ENCODE measurements around the gene RPL9.
"Not testable (repeated sequence)": the region's sequence is repeated elsewhere in the genome, so short reads cannot be mapped to it uniquely, and the experiment has no call there.

Gene RPL9

DNA sequence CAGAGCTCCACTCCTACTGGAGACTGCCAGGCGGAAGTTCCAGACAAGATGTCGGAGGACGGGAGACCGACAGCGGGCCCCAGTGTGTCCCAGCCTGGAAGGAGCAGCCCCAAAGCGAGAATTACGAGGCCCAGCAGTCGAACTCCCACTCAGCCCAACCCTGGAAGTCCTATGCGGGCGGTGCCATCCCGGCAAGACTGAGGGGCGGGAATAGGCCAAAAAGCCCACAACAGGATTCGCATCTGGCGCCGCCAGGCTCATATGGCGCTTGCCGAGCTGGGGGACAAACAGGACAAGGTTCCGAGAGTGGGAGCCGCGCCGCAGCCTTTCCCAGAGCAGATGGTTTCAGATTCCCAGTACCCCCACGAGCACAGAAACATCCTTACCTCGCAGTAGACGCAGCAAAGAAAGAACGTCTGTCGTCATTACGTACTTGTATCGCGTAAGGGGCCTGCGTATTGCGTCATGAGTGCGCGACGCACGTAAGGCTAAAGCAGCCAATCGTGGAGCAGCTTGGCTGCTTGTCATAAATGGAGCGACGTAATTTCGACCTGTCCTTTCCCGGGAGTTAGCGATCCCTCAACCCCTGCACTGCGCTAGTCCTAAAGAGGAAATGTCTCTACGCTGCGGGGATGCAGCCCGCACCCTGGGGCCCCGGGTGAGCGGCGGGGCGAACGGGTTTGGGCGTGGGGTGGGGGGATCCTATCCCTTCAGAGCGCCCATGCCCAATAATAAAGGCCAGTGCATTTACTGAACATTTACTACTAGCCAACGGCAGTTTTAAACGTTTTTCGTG, at the start of gene RPL9, which contains the start of gene LIAS:
Gene RPL9 (minus strand): TSS at position 418 of the 796 bp plus-strand sequence. CDS start 483 bp downstream, outside the sequence.
Gene LIAS (plus strand): TSS at position 552 of the 796 bp plus-strand sequence. CDS start 62 bp downstream, at position 614.
- peak; percentile 79 for TF ChIP-seq Cebpa-rat (IDR thresholded peaks at IDR 0.05)
- Histone ChIP-seq H3K9ac (peak within 1 kb of the TSS; percentile 95), H3K27me3 (no peaks in the 10 kb centered on the region), H3K36me3 (peaks cover 63% of the 10 kb centered on the region), H3K27ac (peak within 1 kb of the TSS; percentile 97), H4K20me1 (peaks cover 44% of the 10 kb centered on the region), H3K4me3 (peak within 1 kb of the TSS; percentile 78), H3K9me3 (no peaks in the 10 kb centered on the region), H3K4me2 (peak within 1 kb of the TSS; percentile 85), H3K4me1 (peaks cover 35% of the 10 kb centered on the region)

DNA sequence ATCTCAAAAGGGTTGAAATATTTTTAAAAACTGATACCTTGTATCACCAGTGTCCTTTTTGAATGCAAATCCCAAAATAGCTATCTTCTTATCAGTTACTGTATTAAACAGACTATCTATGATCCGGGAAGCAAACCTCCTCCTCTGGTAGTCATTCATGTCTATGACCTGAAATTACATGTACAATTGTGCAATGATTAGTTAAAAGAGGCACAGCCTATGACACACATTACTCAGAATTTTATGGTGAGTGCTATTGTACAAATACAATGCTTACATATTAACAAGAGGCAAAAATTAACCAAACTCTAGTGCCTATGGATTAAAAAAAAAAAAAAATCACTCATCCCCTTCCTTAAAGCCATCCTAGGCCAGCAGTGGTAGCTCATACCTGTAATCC, 46.9 kb upstream of the RPL9 start:
- H3K27me3 ChIP-seq: no peaks in the 10 kb centered on the region
- no peaks in the 10 kb centered on the region for H4K20me1 ChIP-seq
- peaks cover 96% of the 10 kb centered on the region for H3K36me3 ChIP-seq
- no peak overlapping the region for H3K9ac ChIP-seq
- H3K9me3 ChIP-seq: no peaks in the 10 kb centered on the region
- no peak overlapping the region for H3K4me2 ChIP-seq
- no peak overlapping the region for H3K27ac ChIP-seq
- no peak for TF ChIP-seq Cebpa-rat (IDR thresholded peaks at IDR 0.05)
- no peak overlapping the region for H3K4me3 ChIP-seq
- no peaks in the 10 kb centered on the region for H3K4me1 ChIP-seq

DNA sequence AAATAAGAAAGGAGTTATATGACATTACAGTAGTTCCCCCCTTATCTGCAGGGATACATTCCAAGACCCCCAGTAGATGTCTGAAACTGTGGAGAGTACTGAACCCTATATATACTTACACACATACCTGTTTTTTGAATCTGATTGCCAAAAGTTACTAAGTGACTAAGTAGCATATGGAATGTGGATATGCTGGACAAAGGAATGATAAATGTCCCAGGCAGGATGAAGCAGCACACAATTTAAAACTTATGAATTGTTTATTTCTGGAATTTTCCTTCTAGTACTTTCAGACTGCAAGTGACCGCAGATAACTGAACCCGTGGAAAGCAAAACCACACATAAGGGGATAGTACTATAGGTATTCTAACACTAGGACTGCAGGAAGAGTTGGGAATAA, 45.8 kb upstream of the RPL9 start:
- Histone ChIP-seq H4K20me1 (no peaks in the 10 kb centered on the region), H3K36me3 (peaks cover 94% of the 10 kb centered on the region), H3K9ac (no peak overlapping the region), H3K9me3 (no peaks in the 10 kb centered on the region), H3K27me3 (no peaks in the 10 kb centered on the region), H3K4me1 (no peaks in the 10 kb centered on the region), H3K4me2 (no peak overlapping the region), H3K27ac (no peak overlapping the region), H3K4me3 (no peak overlapping the region)
- TF ChIP-seq Cebpa-rat (IDR thresholded peaks at IDR 0.05): no peak

DNA sequence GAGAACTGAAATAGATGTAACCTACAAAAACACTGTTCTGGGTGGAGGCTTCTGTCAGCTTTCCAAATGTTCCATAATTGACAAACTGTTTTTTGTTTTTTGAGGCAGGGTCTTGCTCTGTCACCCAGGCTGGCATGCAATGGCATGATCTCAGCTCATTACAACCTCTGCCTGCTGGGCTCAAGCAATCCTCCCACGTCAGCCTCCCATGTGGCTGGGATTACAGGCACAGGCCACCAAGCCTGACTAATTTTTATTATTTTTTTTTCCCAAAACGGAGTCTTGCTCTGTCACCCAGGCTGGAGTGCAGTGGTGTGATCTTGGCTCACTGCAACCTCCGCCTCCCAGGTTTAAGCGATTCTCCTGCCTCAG, 43.9 kb upstream of the RPL9 start:
- H3K4me1 ChIP-seq, H3K9me3 ChIP-seq, H3K4me2 ChIP-seq, H3K27me3 ChIP-seq, H3K9ac ChIP-seq, H3K4me3 ChIP-seq, H4K20me1 ChIP-seq, H3K27ac ChIP-seq: not testable (repeated sequence)
- H3K36me3 ChIP-seq: peaks cover 86% of the 10 kb centered on the region

DNA sequence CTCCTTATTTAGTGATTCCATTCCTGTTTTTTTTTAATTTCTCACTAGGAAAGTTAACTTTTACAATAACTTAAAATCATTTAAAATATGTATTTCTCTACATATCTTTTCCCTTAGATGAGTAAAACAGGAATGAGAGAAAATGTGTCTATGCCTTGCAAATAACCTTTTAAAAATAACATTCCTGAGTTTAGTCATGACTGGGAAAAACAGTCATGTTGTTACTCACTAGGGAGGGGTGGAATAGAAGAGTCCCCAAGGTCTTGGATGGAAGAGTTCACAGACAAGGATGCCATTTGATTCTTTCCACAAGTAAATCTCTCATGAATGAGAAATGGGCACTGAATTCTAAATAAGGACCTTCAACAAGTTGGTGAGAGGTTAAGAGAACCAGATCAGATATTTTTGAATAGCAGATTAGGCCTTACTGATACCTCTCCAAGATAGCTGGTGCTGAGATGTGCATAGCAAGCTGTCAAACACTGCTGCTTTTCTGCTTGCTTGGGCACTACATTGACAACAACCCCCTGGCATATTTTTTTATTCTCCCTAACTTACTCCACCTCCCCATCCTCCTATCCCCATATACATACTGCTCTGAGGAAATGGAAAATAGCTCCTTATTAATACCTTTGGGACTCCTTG, 43.4 kb upstream of the RPL9 start:
- Histone ChIP-seq H3K9ac (no peak overlapping the region), H3K9me3 (no peaks in the 10 kb centered on the region), H4K20me1 (no peaks in the 10 kb centered on the region), H3K4me2 (no peak overlapping the region), H3K4me1 (no peaks in the 10 kb centered on the region), H3K36me3 (peaks cover 81% of the 10 kb centered on the region), H3K27ac (no peak overlapping the region), H3K4me3 (no peak overlapping the region), H3K27me3 (no peaks in the 10 kb centered on the region)
- TF ChIP-seq Cebpa-rat (IDR thresholded peaks at IDR 0.05): no peak

DNA sequence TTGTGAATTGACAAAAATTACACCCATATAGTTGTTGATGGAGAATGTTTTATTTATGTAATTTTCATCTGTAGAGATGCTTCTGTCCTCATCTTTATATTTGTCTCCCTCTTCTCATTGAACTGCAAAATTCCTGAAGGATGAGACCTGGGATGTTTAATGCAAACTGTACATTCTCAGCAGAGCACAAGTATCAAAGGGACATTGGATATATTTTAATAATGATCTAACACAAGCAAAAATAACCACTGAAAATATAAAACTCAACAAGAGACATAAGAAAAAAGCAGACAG, 40.0 kb upstream of the RPL9 start:
- Histone ChIP-seq H3K4me2 (no peak overlapping the region), H3K9me3 (no peaks in the 10 kb centered on the region), H3K27ac (no peak overlapping the region), H3K9ac (no peak overlapping the region), H3K27me3 (no peaks in the 10 kb centered on the region), H4K20me1 (no peaks in the 10 kb centered on the region), H3K4me3 (no peak overlapping the region), H3K4me1 (no peaks in the 10 kb centered on the region), H3K36me3 (peaks cover 49% of the 10 kb centered on the region)
- no peak for TF ChIP-seq Cebpa-rat (IDR thresholded peaks at IDR 0.05)

DNA sequence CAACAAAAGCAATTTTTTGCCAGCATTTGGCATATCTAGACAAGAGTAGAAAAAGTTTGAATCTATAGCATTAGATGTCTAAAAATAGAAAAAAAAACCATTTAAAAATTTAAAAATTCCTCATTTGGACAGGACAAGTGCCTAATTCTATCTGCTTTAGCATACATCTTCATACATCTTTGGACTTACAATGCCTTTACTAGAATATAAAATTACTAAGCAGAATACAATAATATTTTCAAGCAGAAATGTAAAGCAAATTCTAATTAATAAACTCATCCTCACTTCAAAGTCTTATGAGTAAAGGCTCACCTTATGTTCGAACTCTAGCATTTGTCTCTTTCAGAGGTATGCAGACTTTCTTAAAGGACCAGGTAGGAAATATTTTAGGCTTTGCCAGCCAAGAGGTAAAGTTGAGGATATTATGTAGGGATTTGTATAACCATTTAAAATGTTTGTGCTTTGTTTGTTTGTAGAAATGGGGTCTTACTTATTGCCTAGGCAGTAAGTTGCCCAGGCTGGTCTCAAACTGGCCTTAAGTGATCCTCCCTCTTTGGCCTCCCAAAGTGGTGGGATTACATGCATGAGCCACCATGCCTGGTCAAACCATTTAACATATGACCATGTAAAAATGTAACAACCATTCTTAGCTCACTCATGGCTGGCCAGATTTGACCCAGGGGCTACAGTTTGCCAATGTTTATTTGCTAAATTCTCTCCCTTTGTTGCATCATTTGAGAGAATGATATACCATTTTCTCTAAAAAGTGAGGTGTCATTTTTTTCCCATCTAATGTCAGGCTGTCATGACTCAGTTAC, 39.4 kb upstream of the RPL9 start:
- H3K36me3 ChIP-seq: peaks cover 43% of the 10 kb centered on the region
- no peaks in the 10 kb centered on the region for H4K20me1 ChIP-seq
- no peak for TF ChIP-seq Cebpa-rat (IDR thresholded peaks at IDR 0.05)
- H3K4me3 ChIP-seq: no peak overlapping the region
- H3K9ac ChIP-seq: no peak overlapping the region
- no peaks in the 10 kb centered on the region for H3K4me1 ChIP-seq
- H3K9me3 ChIP-seq: no peaks in the 10 kb centered on the region
- no peak overlapping the region for H3K27ac ChIP-seq
- H3K4me2 ChIP-seq: no peak overlapping the region
- H3K27me3 ChIP-seq: no peaks in the 10 kb centered on the region

DNA sequence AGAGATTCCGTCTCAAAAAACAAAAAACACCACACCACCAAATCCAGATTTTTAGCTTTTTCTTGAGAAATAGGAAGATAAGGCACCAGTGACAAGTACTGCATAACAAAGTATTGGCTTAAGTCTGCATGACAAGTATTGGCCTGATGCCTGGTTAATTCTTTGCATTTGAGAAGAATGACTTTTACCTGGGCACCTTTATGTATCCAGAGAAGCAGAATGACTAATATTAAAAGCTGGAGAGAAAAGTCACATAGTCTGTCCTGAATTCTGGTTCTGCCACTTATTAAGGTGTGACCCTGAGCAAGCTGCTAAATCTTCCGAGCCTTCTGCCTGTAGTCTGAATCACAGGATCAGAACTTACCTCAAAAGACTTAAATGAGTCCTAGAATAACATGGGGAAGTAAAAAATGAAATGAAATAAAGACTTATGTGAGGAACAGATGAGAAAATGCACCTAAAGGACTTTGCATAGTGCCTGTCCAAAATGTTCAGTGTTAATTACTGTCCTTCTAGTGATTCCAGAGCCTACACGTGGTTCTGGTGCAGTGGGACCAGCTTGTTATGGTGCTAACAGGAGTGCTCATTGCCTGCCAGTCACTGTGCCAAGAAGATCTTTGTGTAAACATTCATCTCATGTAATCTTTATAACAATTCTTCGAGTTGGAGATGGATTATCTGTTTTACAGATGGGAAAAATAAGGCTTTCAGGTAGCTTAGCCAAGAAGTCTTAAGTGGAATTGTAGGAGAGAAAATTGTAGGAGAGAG, 36.9 kb upstream of the RPL9 start:
- H3K27me3 ChIP-seq: no peaks in the 10 kb centered on the region
- H3K4me3 ChIP-seq: no peak overlapping the region
- peaks cover 6% of the 10 kb centered on the region for H3K4me1 ChIP-seq
- H3K36me3 ChIP-seq: peaks cover 19% of the 10 kb centered on the region
- no peaks in the 10 kb centered on the region for H4K20me1 ChIP-seq
- H3K4me2 ChIP-seq: no peak overlapping the region
- no peaks in the 10 kb centered on the region for H3K9me3 ChIP-seq
- TF ChIP-seq Cebpa-rat (IDR thresholded peaks at IDR 0.05): no peak
- H3K9ac ChIP-seq: no peak overlapping the region
- no peak overlapping the region for H3K27ac ChIP-seq

DNA sequence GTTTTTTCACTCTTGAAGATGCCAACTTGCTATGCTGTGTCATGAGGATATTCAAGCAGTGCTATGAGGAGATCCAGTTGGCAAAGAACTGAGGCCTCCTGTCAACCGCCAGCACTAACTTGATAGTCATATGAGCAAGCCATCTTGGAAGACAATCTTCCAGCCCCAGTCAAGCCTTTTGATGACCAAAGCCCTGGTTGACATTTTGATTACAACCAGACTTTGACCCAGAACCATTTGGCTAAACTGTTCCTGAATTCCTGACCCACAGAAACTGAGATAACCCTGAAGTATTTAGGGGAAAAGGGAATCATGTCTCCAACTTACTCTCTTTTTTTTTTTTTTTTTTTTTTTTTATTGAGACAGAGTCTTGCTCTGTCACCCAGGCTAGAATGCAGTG, 35.6 kb upstream of the RPL9 start:
- H3K4me2 ChIP-seq: no peak overlapping the region
- no peaks in the 10 kb centered on the region for H4K20me1 ChIP-seq
- no peak for TF ChIP-seq Cebpa-rat (IDR thresholded peaks at IDR 0.05)

More for the DNA sequence above, 35.6 kb upstream of the RPL9 start:
- H3K9ac ChIP-seq: no peak overlapping the region
- no peaks in the 10 kb centered on the region for H3K9me3 ChIP-seq
- H3K27me3 ChIP-seq: no peaks in the 10 kb centered on the region
- H3K4me1 ChIP-seq: peaks cover 6% of the 10 kb centered on the region
- H3K4me3 ChIP-seq: no peak overlapping the region
- no peak overlapping the region for H3K27ac ChIP-seq
- H3K36me3 ChIP-seq: peaks cover 8% of the 10 kb centered on the region

Data from BLaER1 (cell line).